Psoas muscle (tissue), 8 donors: Measurements from ENCODE around the gene MALRD1. TPM values are rescaled to one million over a fixed set of nuclear protein-coding genes. Genes with fewer than 3 reads are reported as not detected.

Experiments used
- ATAC-seq, 4 donors: fragments of 200-7000 bp; cut with Tn5 transposase; one replicate each; pipeline ENCODE4 v1.9.1; 2020; ENCODE audit warnings: moderate library complexity in 3 of 4, mild to moderate bottlenecking in 2 of 4
- DNase-seq, 2 donors: peaks; one replicate each; pipeline ENCODE4 v3.0.0-alpha.2; 2020
- H3K27ac ChIP-seq: fragments of 200-600 bp; one replicate; pipeline ENCODE4 v1.8.0; 2022
- H3K27me3 ChIP-seq, 3 donors: fragments of 200-600 bp in 1 of 3; one replicate each; pipeline versions ENCODE4 v1.6.1 to v1.8.0; 2013 to 2022; ENCODE audit warnings: low read length in 2 of 3, mild to moderate bottlenecking in 2 of 3, moderate library complexity in 1 of 3; ENCODE audit not compliant: insufficient read depth in 3 of 3
- H3K36me3 ChIP-seq, 2 donors: fragments of 200-600 bp in 1 of 2; one replicate each; pipeline versions ENCODE4 v1.6.1 to v1.8.0; 2013 to 2022; ENCODE audit warnings: low read depth in 1 of 2, mild to moderate bottlenecking in 1 of 2, moderate library complexity in 1 of 2; ENCODE audit not compliant: insufficient read depth in 1 of 2
- H3K4me1 ChIP-seq: fragments of 200-600 bp; one replicate; pipeline ENCODE4 v1.8.0; 2022
- H3K4me3 ChIP-seq: fragments of 200-600 bp; one replicate; pipeline ENCODE4 v1.8.0; 2022; ENCODE audit warnings: mild to moderate bottlenecking
- H3K9me3 ChIP-seq: fragments of 200-600 bp; one replicate; pipeline ENCODE4 v1.8.0; 2022
- WGBS, 3 donors: extraction: QIAGEN DNeasy Blood & Tissue Kit; methylation state at CpG; one replicate each; pipeline versions ENCODE4 v1.1.6 to v1.1.7; 2013; 5-methylcytosine and 5-hydroxymethylcytosine counted together
- intact Hi-C, 2 donors: fragments of 100-400 bp; cut with DNase I; formaldehyde crosslinking; loops; one replicate each; pipeline versions ENCODE4 v1.11.0 to v1.14.2; 2022
- polyA plus RNA-seq, 3 donors: library from polyadenylated mRNA; stranded (reverse); fragments of 200-250 nt; gene quantifications; one replicate each; pipeline ENCODE4 v1.2.3, GENCODE V29; 2013
- total RNA-seq, 4 donors: library from RNA; stranded (reverse); fragmentation: NEBNext Ultra II Directional in 2 of 4; extraction: Animal tissue kit (Norgen Biotek cat#: 25700) in 2 of 4; gene quantifications; one replicate each; pipeline versions ENCODE4 v1.2.1 to v1.2.4, GENCODE V29; 2021 to 2023
- TF ChIP-seq, protein P1 (sequence below): fragments of 200-600 bp; IDR thresholded peaks from one replicate; pipeline ENCODE4 v1.8.0; 2022; ENCODE audit warnings: antibody characterized with exemption
- donor health status: healthy with polysubstance abuse.
- donor health status: DM: no; HTN: no; CAD: no; lungs with moderate emphysema.
- donor health status: Bipolar disorder and iron deficiency.
- donor health status: healthy.
- donor health status: DM: yes; HTN: yes; CAD: no.
- donor health status: DM: no; HTN: no; CAD: no.
- donor health status: DM: no; HTN: no; CAD: no.
- donor health status: DM: yes; HTN: yes; CAD: no.

The MALRD1 gene
- total and polyA plus RNA-seq, 7 donors = 0.12 to 0.39 (median 0.27) TPM; not detected in 3

DNA sequence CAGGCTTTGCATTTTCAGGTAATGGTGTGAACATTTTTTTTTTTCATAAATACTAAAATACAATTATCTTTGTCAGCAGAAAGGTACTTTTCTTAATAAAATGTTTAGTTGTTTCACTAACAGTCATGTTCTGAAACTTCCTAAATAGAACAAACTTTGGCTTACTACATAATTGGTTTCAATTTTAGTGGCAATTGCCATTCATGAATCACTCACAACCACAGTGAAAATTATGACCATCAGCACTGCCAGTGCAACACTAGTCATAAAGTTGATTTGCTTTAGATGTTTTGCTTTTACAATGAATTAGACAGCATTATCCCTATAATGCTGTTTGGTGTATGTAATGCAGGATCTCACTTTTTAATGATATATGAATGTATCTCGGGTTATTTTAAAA is 470.0 kb downstream of the MALRD1 start:
- H3K4me1 ChIP-seq = no peaks in the 10 kb centered on the region
- peaks cover 10% of the 10 kb centered on the region for H3K9me3 ChIP-seq
- no peak overlapping the region for H3K4me3 ChIP-seq
- ATAC-seq = no peak
- H3K27ac ChIP-seq = no peak overlapping the region
- TF ChIP-seq, protein P1, sequence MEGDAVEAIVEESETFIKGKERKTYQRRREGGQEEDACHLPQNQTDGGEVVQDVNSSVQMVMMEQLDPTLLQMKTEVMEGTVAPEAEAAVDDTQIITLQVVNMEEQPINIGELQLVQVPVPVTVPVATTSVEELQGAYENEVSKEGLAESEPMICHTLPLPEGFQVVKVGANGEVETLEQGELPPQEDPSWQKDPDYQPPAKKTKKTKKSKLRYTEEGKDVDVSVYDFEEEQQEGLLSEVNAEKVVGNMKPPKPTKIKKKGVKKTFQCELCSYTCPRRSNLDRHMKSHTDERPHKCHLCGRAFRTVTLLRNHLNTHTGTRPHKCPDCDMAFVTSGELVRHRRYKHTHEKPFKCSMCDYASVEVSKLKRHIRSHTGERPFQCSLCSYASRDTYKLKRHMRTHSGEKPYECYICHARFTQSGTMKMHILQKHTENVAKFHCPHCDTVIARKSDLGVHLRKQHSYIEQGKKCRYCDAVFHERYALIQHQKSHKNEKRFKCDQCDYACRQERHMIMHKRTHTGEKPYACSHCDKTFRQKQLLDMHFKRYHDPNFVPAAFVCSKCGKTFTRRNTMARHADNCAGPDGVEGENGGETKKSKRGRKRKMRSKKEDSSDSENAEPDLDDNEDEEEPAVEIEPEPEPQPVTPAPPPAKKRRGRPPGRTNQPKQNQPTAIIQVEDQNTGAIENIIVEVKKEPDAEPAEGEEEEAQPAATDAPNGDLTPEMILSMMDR = no peak
- H3K27me3 ChIP-seq = no peaks in the 10 kb centered on the region
- no peak for DNase-seq
- intact Hi-C loops = no loop called here
- WGBS, 3 donors = 90 to 96% (median 92%) methylated on average over 1 of the region's 1 CpG
- no peaks in the 10 kb centered on the region for H3K36me3 ChIP-seq

DNA sequence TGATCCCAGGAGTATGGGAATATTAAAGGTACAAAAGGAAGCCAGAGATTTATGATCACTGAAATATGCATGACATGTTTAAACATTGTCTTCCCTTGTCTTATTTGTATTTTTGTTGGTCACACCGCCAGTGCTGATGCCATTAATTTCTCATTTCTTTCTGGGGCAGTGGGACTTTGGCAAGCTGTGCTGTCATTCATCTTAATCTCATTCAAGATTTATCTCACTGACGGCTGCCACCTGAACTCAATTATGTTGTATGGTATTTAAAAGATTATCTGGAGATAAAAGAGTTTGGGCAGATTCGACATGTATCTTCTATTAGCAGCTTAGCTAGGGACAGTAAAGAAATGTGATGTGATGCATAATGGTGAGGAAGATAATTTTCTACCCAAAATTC is 482.7 kb downstream of the MALRD1 start:
- WGBS, 3 donors = 34 to 44% (median 40%) methylated on average over 3 of the region's 3 CpGs
- DNase-seq (no peak), ATAC-seq (no peak)
- TF ChIP-seq, protein P1 = no peak
- intact Hi-C loops = no loop called here
- Histone ChIP-seq H3K27me3 (no peaks in the 10 kb centered on the region), H3K4me3 (no peak overlapping the region), H3K4me1 (no peaks in the 10 kb centered on the region), H3K27ac (no peak overlapping the region), H3K9me3 (no peaks in the 10 kb centered on the region), H3K36me3 (no peaks in the 10 kb centered on the region)

DNA sequence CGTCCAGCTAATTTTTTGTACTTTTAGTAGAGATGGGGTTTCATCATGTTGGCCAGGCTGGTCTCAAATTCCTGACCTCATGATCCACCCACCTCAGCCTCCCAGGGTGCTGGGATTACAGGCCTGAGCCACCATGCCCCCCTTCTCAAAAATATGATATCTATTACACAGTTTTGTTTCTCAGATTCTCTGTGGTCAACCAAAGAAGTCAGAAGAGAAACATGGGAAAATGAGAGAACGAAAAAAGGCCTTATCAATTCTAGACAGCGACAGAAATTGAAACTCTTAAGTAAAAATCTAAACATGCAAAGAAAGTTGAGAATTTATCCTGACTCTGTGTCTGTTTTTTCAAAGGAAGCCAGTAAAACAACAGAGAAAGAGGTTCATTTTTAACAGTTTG is 483.8 kb downstream of the MALRD1 start:
- no peaks in the 10 kb centered on the region for H3K27me3 ChIP-seq
- H3K4me3 ChIP-seq = no peak overlapping the region
- intact Hi-C loops = no loop called here
- 56 to 83% (median 58%) methylated on average over 2 to 3 of the region's 3 CpGs for WGBS, 3 donors
- DNase-seq = no peak
- TF ChIP-seq, protein P1 = no peak
- no peaks in the 10 kb centered on the region for H3K4me1 ChIP-seq
- H3K27ac ChIP-seq = no peak overlapping the region
- H3K36me3 ChIP-seq = no peaks in the 10 kb centered on the region
- ATAC-seq = no peak
- no peaks in the 10 kb centered on the region for H3K9me3 ChIP-seq

DNA sequence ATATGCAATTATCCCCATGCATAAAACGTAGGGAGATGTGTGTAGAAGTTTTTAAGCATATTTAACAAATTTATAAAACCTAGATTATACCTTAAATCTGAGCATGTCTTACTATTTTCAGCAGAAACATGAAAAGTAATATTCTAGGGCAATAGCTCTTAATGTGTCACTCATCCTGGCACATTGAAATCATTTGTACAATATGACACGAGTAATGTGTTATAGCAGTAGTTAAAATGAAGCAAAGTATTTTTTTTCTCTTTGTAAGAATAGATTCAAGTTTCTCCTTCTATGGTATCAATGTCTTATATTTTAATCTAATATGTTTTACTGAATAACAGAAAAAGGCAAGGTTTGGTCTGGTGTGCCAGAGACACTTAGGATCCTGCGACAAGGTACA is 492.7 kb downstream of the MALRD1 start:
- intact Hi-C loops = no loop called here
- no peak for ATAC-seq
- Histone ChIP-seq H3K4me3 (no peak overlapping the region), H3K4me1 (peaks cover 2% of the 10 kb centered on the region), H3K36me3 (no peaks in the 10 kb centered on the region), H3K27ac (no peak overlapping the region), H3K27me3 (no peaks in the 10 kb centered on the region), H3K9me3 (no peaks in the 10 kb centered on the region)
- WGBS, 3 donors = 58 to 61% (median 58%) methylated on average over 3 of the region's 3 CpGs
- DNase-seq = no peak
- TF ChIP-seq, protein P1 = no peak

DNA sequence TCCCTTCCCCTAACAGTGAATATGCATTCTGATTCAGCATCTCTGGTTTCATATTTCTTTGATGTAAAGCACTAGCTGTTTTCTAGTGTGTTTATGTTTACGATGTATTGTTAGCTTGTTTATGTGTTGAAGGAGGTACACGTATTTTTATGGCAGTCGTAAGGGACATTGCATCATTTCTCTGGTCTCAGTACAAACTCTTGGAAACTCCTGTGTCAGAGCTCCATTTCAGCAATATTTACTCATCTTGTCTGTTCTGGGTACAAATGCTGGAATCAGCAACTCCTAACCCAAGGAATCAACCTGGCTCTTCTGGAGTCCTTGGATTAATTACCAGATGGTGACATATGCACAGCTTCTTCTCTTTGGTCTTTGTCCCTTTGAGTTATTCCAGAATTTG is 497.6 kb downstream of the MALRD1 start:
- H3K4me3 ChIP-seq = no peak overlapping the region
- TF ChIP-seq, protein P1 = no peak
- 55 to 79% (median 74%) methylated on average over 3 of the region's 3 CpGs for WGBS, 3 donors
- H3K4me1 ChIP-seq = peaks cover 3% of the 10 kb centered on the region
- ATAC-seq (peak in 2 of 4 donors; percentile 36 to 62), DNase-seq (no peak)
- H3K27me3 ChIP-seq = no peaks in the 10 kb centered on the region
- no peaks in the 10 kb centered on the region for H3K36me3 ChIP-seq
- H3K27ac ChIP-seq = no peak overlapping the region
- intact Hi-C loops = no loop called here
- no peaks in the 10 kb centered on the region for H3K9me3 ChIP-seq
